ENCODE results near the gene GAL3ST1. TPM values are rescaled to one million over a fixed set of nuclear protein-coding genes. Genes with fewer than 3 reads are reported as not detected.

Gene GAL3ST1
- polyA plus RNA-seq, 1 donor, result 23.8 TPM

Other genes starting within 250 kb of the GAL3ST1 start
- gene TBC1D10A, start 247.7 kb downstream of the GAL3ST1 start, polyA plus RNA-seq (ENCODE audit: insufficient read length), result 12.9 TPM
- 134 TPM for gene SF3A1, start 217.8 kb downstream of the GAL3ST1 start, polyA plus RNA-seq (ENCODE audit: insufficient read length)
- 5.5 TPM for gene CCDC157, start 217.7 kb downstream of the GAL3ST1 start, polyA plus RNA-seq (ENCODE audit: insufficient read length)
- gene RNF215, start 187.3 kb downstream of the GAL3ST1 start, polyA plus RNA-seq (ENCODE audit: insufficient read length), result 22.2 TPM
- gene SEC14L2, start 177.6 kb downstream of the GAL3ST1 start, polyA plus RNA-seq (ENCODE audit: insufficient read length), result 7.0 TPM
- 7.8 TPM for gene MTFP1, start 148.9 kb downstream of the GAL3ST1 start, polyA plus RNA-seq (ENCODE audit: insufficient read length)
- gene SEC14L3, start 102.6 kb downstream of the GAL3ST1 start, polyA plus RNA-seq (ENCODE audit: insufficient read length), result not detected
- 1.1 TPM for gene SEC14L4, start 69.0 kb downstream of the GAL3ST1 start, polyA plus RNA-seq (ENCODE audit: insufficient read length)
- gene SEC14L6, start 27.9 kb downstream of the GAL3ST1 start, polyA plus RNA-seq (ENCODE audit: insufficient read length), result 11.4 TPM
- 73.1 TPM for gene PES1, start 17.2 kb upstream of the GAL3ST1 start, polyA plus RNA-seq (ENCODE audit: insufficient read length)
- gene TCN2, start 32.5 kb upstream of the GAL3ST1 start, polyA plus RNA-seq (ENCODE audit: insufficient read length), result 65.2 TPM
- 1.3 TPM for gene SLC35E4, start 61.1 kb upstream of the GAL3ST1 start, polyA plus RNA-seq (ENCODE audit: insufficient read length)
- 10.3 TPM for gene DUSP18, start 93.2 kb upstream of the GAL3ST1 start, polyA plus RNA-seq (ENCODE audit: insufficient read length)
- 5.5 TPM for gene OSBP2, start 120.2 kb upstream of the GAL3ST1 start, polyA plus RNA-seq (ENCODE audit: insufficient read length)

All from left kidney (tissue), 1 donor.